H1 (cell line): ENCODE data around the gene SAMD7. TPM values are rescaled to one million over a fixed set of nuclear protein-coding genes. Genes with fewer than 3 reads are reported as not detected.
A peak's percentile ranks its signal among the peaks of the same experiment; 100 is the strongest.

ENCODE experiments used
- CTCF ChIA-PET: fragments of 300-600 bp; sonication (Branson Sonifier 250); formaldehyde crosslinking; loops from one replicate; lab custom pipeline; 2021; ENCODE audit not compliant: partially characterized antibody; lab: Charles Lee
- POLR2A ChIA-PET: fragments of 300-600 bp; sonication (Branson Sonifier 250); formaldehyde crosslinking; loops from one replicate; lab custom pipeline; 2021; ENCODE audit warnings: inconsistent platforms; ENCODE audit not compliant: partially characterized antibody; lab: Charles Lee
- DNase-seq, 2 experiments: peaks; one replicate each; pipeline versions ENCODE4 v3.0.0 to v3.0.0-alpha.2; 2010 to 2022; ENCODE audit warnings: low spot score in 2 of 2, low read depth in 1 of 2, mixed read lengths in 1 of 2
- FAIRE-seq: peaks from 2 replicates; lab custom pipeline; 2011; peaks lifted over from hg19 to GRCh38; lab: Jason Lieb, UNC
- H2AFZ ChIP-seq: 2 replicates; pipeline ENCODE4 v1.8.1; 2012; ENCODE audit warnings: low read length, inconsistent platforms
- H2AK5ac ChIP-seq: 2 replicates; pipeline ENCODE4 v1.6.1; 2013; ENCODE audit warnings: low read depth, low read length
- H2BK120ac ChIP-seq: replicated peaks from 2 replicates; pipeline ENCODE3; 2013; ENCODE audit warnings: low read depth, low read length, inconsistent platforms
- H2BK12ac ChIP-seq: 2 replicates; pipeline ENCODE4 v1.6.1; 2013; ENCODE audit warnings: low read depth, low read length
- H2BK15ac ChIP-seq: 2 replicates; pipeline ENCODE4 v1.6.1; 2013; ENCODE audit warnings: low read length
- H2BK20ac ChIP-seq: 2 replicates; pipeline ENCODE4 v1.6.1; 2013; ENCODE audit warnings: low read length
- H2BK5ac ChIP-seq: 2 replicates; pipeline ENCODE4 v1.6.1; 2013; ENCODE audit warnings: low read depth, low read length
- H3K14ac ChIP-seq: 2 replicates; pipeline ENCODE4 v1.6.1; 2013; ENCODE audit warnings: inconsistent platforms; ENCODE audit not compliant: insufficient read length
- H3K18ac ChIP-seq: 2 replicates; pipeline ENCODE4 v1.6.1; 2013; ENCODE audit warnings: low read length; ENCODE audit errors: extremely low read depth
- H3K23ac ChIP-seq: 2 replicates; pipeline ENCODE4 v1.6.1; 2013; ENCODE audit warnings: inconsistent platforms; ENCODE audit not compliant: insufficient read length
- H3K23me2 ChIP-seq: 2 replicates; pipeline ENCODE4 v1.6.1; 2013; ENCODE audit warnings: low read depth, low read length
- H3K27ac ChIP-seq: 2 replicates; pipeline ENCODE4 v1.6.1; 2011; ENCODE audit warnings: low read depth, low read length, inconsistent platforms
- H3K27me3 ChIP-seq, 4 experiments: replicated peaks in 1 of 4; 1 replicate in 1 of 4; 2 replicates in 3 of 4; pipeline versions ENCODE4 v1.6.1 to v1.8.1; 2011 to 2013; ENCODE audit warnings: low read length in 3 of 4, mild to moderate bottlenecking in 3 of 4, inconsistent platforms in 2 of 4, mixed read lengths in 2 of 4, moderate library complexity in 1 of 4; ENCODE audit not compliant: control insufficient read depth in 3 of 4, insufficient read depth in 3 of 4; ENCODE audit errors: extremely low read depth in 1 of 4
- H3K36me3 ChIP-seq, 4 experiments: 2 replicates each; pipeline versions ENCODE4 v1.6.1 to v1.8.1; 2011 to 2013; ENCODE audit warnings: mild to moderate bottlenecking in 4 of 4, low read length in 3 of 4, moderate library complexity in 2 of 4, control low read depth in 1 of 4, inconsistent platforms in 1 of 4; ENCODE audit not compliant: insufficient read depth in 4 of 4, control insufficient read depth in 2 of 4
- H3K4ac ChIP-seq: replicated peaks from 2 replicates; pipeline ENCODE3; 2013; ENCODE audit warnings: low read length, low read depth, mixed read lengths, inconsistent platforms; ENCODE audit not compliant: insufficient read length
- H3K4me1 ChIP-seq, 4 experiments: replicated peaks in 1 of 4; 1 replicate in 1 of 4; 2 replicates in 3 of 4; pipeline versions ENCODE4 v1.6.1 to v1.8.1; 2011 to 2013; ENCODE audit warnings: low read length in 3 of 4, inconsistent platforms in 2 of 4, mixed read lengths in 1 of 4; ENCODE audit not compliant: insufficient read depth in 4 of 4, control insufficient read depth in 3 of 4
- H3K4me2 ChIP-seq, 2 experiments: 2 replicates each; pipeline versions ENCODE4 v1.6.1 to v1.8.1; 2011 to 2013; ENCODE audit warnings: low read depth in 2 of 2, low read length in 2 of 2, control low read depth in 1 of 2, inconsistent platforms in 1 of 2, mild to moderate bottlenecking in 1 of 2; ENCODE audit not compliant: insufficient read depth in 1 of 2
- H3K4me3 ChIP-seq, 4 experiments: fragments of 200-600, 300-600 bp in 1 of 4; sonication (generic), shearing (Covaris generic), sonication (Bioruptor Twin) in 1 of 4; 2 replicates each; pipeline versions ENCODE4 v1.5.1 to v1.8.1; 2011 to 2016; ENCODE audit warnings: low read length in 4 of 4, low read depth in 3 of 4, control low read depth in 2 of 4, inconsistent platforms in 2 of 4, mild to moderate bottlenecking in 2 of 4, mixed read lengths in 1 of 4, moderate library complexity in 1 of 4; ENCODE audit not compliant: insufficient read depth in 2 of 4; ENCODE audit errors: extremely low read depth in 1 of 4
- H3K56ac ChIP-seq: replicated peaks from 2 replicates; pipeline ENCODE3; 2013; ENCODE audit warnings: low read depth, mild to moderate bottlenecking, mixed read lengths, low read length, inconsistent platforms; ENCODE audit not compliant: insufficient read length
- H3K79me1 ChIP-seq: 2 replicates; pipeline ENCODE4 v1.6.1; 2013; ENCODE audit warnings: low read depth, low read length, control low read depth
- H3K79me2 ChIP-seq, 2 experiments: 2 replicates each; pipeline versions ENCODE4 v1.6.1 to v1.8.1; 2012 to 2013; ENCODE audit warnings: low read length in 2 of 2, mild to moderate bottlenecking in 2 of 2, inconsistent platforms in 1 of 2; ENCODE audit not compliant: insufficient read depth in 2 of 2, control insufficient read depth in 1 of 2
- H3K9ac ChIP-seq, 4 experiments: replicated peaks in 1 of 4; 1 replicate in 1 of 4; 2 replicates in 3 of 4; pipeline versions ENCODE4 v1.6.1 to v1.8.1; 2011 to 2013; ENCODE audit warnings: low read depth in 3 of 4, low read length in 3 of 4, control low read depth in 2 of 4, mild to moderate bottlenecking in 2 of 4, moderate library complexity in 2 of 4, inconsistent platforms in 1 of 4; ENCODE audit errors: extremely low read depth in 1 of 4
- H3K9me3 ChIP-seq, 2 experiments: 2 replicates each; pipeline versions ENCODE4 v1.6.1 to v1.8.1; 2012 to 2013; ENCODE audit warnings: mild to moderate bottlenecking in 2 of 2, moderate library complexity in 2 of 2, control low read depth in 1 of 2, inconsistent platforms in 1 of 2, low read depth in 1 of 2, low read length in 1 of 2, mixed read lengths in 1 of 2; ENCODE audit not compliant: insufficient read depth in 2 of 2
- H4K20me1 ChIP-seq, 2 experiments: replicated peaks in 1 of 2; 2 replicates each; pipeline versions ENCODE3 to v1.8.1; 2011 to 2013; ENCODE audit warnings: inconsistent platforms in 2 of 2, low read length in 2 of 2, mild to moderate bottlenecking in 1 of 2; ENCODE audit not compliant: insufficient read depth in 2 of 2, control insufficient read depth in 1 of 2
- H4K5ac ChIP-seq: 2 replicates; pipeline ENCODE4 v1.6.1; 2013; ENCODE audit warnings: low read length, low read depth, mixed read lengths, inconsistent platforms; ENCODE audit not compliant: insufficient read length
- H4K8ac ChIP-seq: 2 replicates; pipeline ENCODE4 v1.8.0; 2013; ENCODE audit warnings: mild to moderate bottlenecking, moderate library complexity, low read length, inconsistent platforms; ENCODE audit not compliant: insufficient read depth; ENCODE audit errors: extremely low read depth
- H4K91ac ChIP-seq: replicated peaks from 2 replicates; pipeline ENCODE3; 2013; ENCODE audit warnings: low read length, mixed read lengths, inconsistent platforms; ENCODE audit not compliant: insufficient read length
- BCL11A ChIP-seq, 2 experiments: IDR thresholded peaks; one replicate each; pipeline ENCODE4 v1.6.1; 2011; ENCODE audit warnings: low read depth in 2 of 2, low read length in 2 of 2, mild to moderate bottlenecking in 2 of 2
- CHD1 ChIP-seq: IDR thresholded peaks from 2 replicates; pipeline ENCODE4 v1.6.1; 2012; ENCODE audit warnings: low read depth, low read length, improper control_type of control experiment
- EZH2 ChIP-seq: fragments of 200-600 bp; sonication (generic); IDR thresholded peaks from 2 replicates; pipeline ENCODE4 v1.7.1; 2012; ENCODE audit warnings: low read depth, mild to moderate bottlenecking, moderate library complexity, low read length, inconsistent platforms; ENCODE audit not compliant: severe bottlenecking
- GABPA ChIP-seq: IDR thresholded peaks from 2 replicates; pipeline ENCODE4 v1.6.1; 2011; ENCODE audit warnings: mild to moderate bottlenecking, low read length, moderate library complexity, borderline replicate concordance; ENCODE audit not compliant: insufficient read depth
- HDAC6 ChIP-seq: IDR thresholded peaks from one replicate; pipeline ENCODE4 v1.7.1; 2012; ENCODE audit warnings: low read depth, mild to moderate bottlenecking, inconsistent platforms, low read length, moderate library complexity
- POLR2AphosphoS5 ChIP-seq: IDR thresholded peaks from 2 replicates; pipeline ENCODE4 v1.6.1; 2011; ENCODE audit warnings: low read depth, low read length
- RFX5 ChIP-seq: IDR thresholded peaks from 2 replicates; pipeline ENCODE4 v1.6.1; 2011; ENCODE audit warnings: low read depth, low read length, improper control_type of control experiment, borderline replicate concordance
- SIN3A ChIP-seq, 2 experiments: IDR thresholded peaks in 1 of 2; conservative IDR thresholded peaks in 1 of 2; 2 replicates each; pipeline ENCODE4 v1.6.1; 2011 to 2012; ENCODE audit warnings: low read length in 2 of 2, improper control_type of control experiment in 1 of 2, low read depth in 1 of 2, mild to moderate bottlenecking in 1 of 2
- SP4 ChIP-seq: IDR thresholded peaks from 2 replicates; pipeline ENCODE4 v1.6.1; 2012; ENCODE audit warnings: low read length, inconsistent platforms
- SRF ChIP-seq: IDR thresholded peaks from 2 replicates; pipeline ENCODE4 v1.6.1; 2011; ENCODE audit warnings: mild to moderate bottlenecking, low read depth, low read length, moderate library complexity
- SUZ12 ChIP-seq: fragments of 200-600 bp; sonication (generic); IDR thresholded peaks from 2 replicates; pipeline ENCODE4 v1.6.1; 2012; ENCODE audit warnings: mild to moderate bottlenecking, inconsistent platforms, low read length, moderate library complexity, mixed read lengths
- YY1 ChIP-seq: IDR thresholded peaks from 2 replicates; pipeline ENCODE4 v1.6.1; 2011; ENCODE audit warnings: low read depth, mild to moderate bottlenecking, low read length
- ZNF274 ChIP-seq: IDR thresholded peaks from 2 replicates; pipeline ENCODE4 v1.7.0; 2012; ENCODE audit warnings: low read length, borderline replicate concordance; ENCODE audit errors: extremely low read depth
- WGBS, 2 experiments: shearing (Covaris generic) in 1 of 2; methylation state at CpG; one replicate each; pipeline versions ENCODE4 v1.1.6 to v1.1.7; 2013 to 2015; ENCODE audit warnings: low lambda C conversion rate in 2 of 2, mixed read lengths in 2 of 2, inconsistent platforms in 1 of 2, low coverage in 1 of 2, missing lambda C conversion rate in 1 of 2; ENCODE audit not compliant: insufficient replicate concordance in 2 of 2, insufficient coverage in 1 of 2, insufficient read length in 1 of 2; ENCODE audit errors: extremely low coverage in 1 of 2, missing lambda C conversion rate in 1 of 2; 5-methylcytosine and 5-hydroxymethylcytosine counted together
- polyA plus RNA-seq, 7 experiments: library from polyadenylated mRNA; depleted of rRNA in 3 of 7; stranded (reverse) in 5 of 7; unstranded in 2 of 7; fragments of >200 nt in 5 of 7; fragments of 200-250 nt in 2 of 7; gene quantifications; 1 replicate in 5 of 7; 2 replicates in 1 of 7; 4 replicates in 1 of 7; pipeline versions ENCODE4 v1.2.1 to v1.2.3, GENCODE V29; 2011 to 2013; ENCODE audit warnings: missing spikeins in 2 of 7, mixed read lengths in 2 of 7
- total RNA-seq: library from RNA; stranded (reverse); fragmentation: NEBNext Ultra II Directional; extraction: Animal tissue kit (Norgen Biotek cat#: 25700); gene quantifications from 2 replicates; pipeline ENCODE4 v1.2.1, GENCODE V29; 2021

The SAMD7 gene
- total and polyA plus RNA-seq, 2 of the 8 experiments (the other 6 are each of a cell fraction or from before 2014, with no cell fraction given): not detected

- Histone ChIP-seq H3K18ac (no peak within 1 kb of the TSS), H2BK20ac (no peak within 1 kb of the TSS), H3K23ac (no peak within 1 kb of the TSS), H3K4me1 (peaks cover 0 to 2% (median 0%) of the 10 kb centered on the region in 4 experiments; a peak in 1 of 7 replicates), H4K8ac (no peak within 1 kb of the TSS), H3K27ac (no peak within 1 kb of the TSS), H4K5ac (no peak within 1 kb of the TSS), H2BK5ac (no peak within 1 kb of the TSS), H2BK120ac (no peak within 1 kb of the TSS), H3K79me1 (no peaks in the 10 kb centered on the region), H3K14ac (no peak within 1 kb of the TSS), H3K27me3 (no peaks in the 10 kb centered on the region), H3K9ac (no peak within 1 kb of the TSS; a peak in 1 of 7 replicates), H3K4me2 (no peak within 1 kb of the TSS), H3K36me3 (no peaks in the 10 kb centered on the region), H4K91ac (no peak within 1 kb of the TSS), H3K23me2 (no peaks in the 10 kb centered on the region), H4K20me1 (no peaks in the 10 kb centered on the region), H2BK12ac (no peak within 1 kb of the TSS), H3K4ac (no peak within 1 kb of the TSS), H2AFZ (0 out of 2 replicates have a peak within 1 kb of the TSS, but pooled peaks have one; percentile 19), H2BK15ac (no peak within 1 kb of the TSS), H3K4me3 (no peak within 1 kb of the TSS), H3K9me3 (no peaks in the 10 kb centered on the region), H3K79me2 (no peaks in the 10 kb centered on the region), H3K56ac (no peak within 1 kb of the TSS), H2AK5ac (no peak within 1 kb of the TSS)
- FAIRE-seq: no peak
- ChIA-PET CTCF (interaction anchor here (1.1 to 1.5 kb wide), 3 partner anchors 7 to 150 kb away, joined by 4 to 6 read pairs (median 4); partner anchors contain the start of gene SEC62), POLR2A (interaction anchor here (1.1 kb wide), 1 partner anchor 171 kb away, joined by 3 read pairs; no protein-coding TSS in a partner anchor)
- 76% methylated on average over 2 of the region's 2 CpGs; no CpG with 5 or more reads in 1 of the 2 experiments for WGBS, 2 experiments
- no peak for DNase-seq
- TF ChIP-seq RFX5 (no peak), SP4 (no peak), CHD1 (no peak), POLR2AphosphoS5 (no peak), EZH2 (no peak), BCL11A (IDR thresholded peaks at IDR 0.05; ENCODE audit: low read depth in 2 of 2, low read length in 2 of 2) (no peak), ZNF274 (no peak), YY1 (no peak), SIN3A (conservative IDR thresholded peaks at IDR 0.05 in 1 of 2, IDR thresholded peaks at IDR 0.05 in 1 of 2; ENCODE audit: low read depth in 1 of 2, low read length in 2 of 2) (no peak), SUZ12 (no peak), GABPA (no peak), SRF (no peak), HDAC6 (no peak)
Measured at GRCh38 chr3:169869484-169870220, 41.7 kb upstream of the SAMD7 start, which contains the start of gene LRRC31. Gene LRRC31, minus strand, starts transcription at chr3:169869935. Its CDS starts 128 bp downstream, at chr3:169869807.
